RWPE1 (cell line): ENCODE measurements around the gene ULK2.
A peak's percentile ranks its signal among the peaks of the same experiment; 100 is the strongest.
"Not testable (repeated sequence)": the region's sequence is repeated elsewhere in the genome, so short reads cannot be mapped to it uniquely, and the experiment has no call there.

Source experiments
- CTCF ChIA-PET: fragments of 350-600 bp; sonication (Branson Sonifier 250); formaldehyde crosslinking; extraction: SDS; loops from one replicate; lab custom pipeline; 2021; lab: Yijun Ruan, JAX
- POLR2A ChIA-PET: fragments of 400-600 bp; formaldehyde crosslinking; extraction: SDS; loops from one replicate; lab custom pipeline; 2020; ENCODE audit warnings: antibody characterized with exemption; ENCODE audit not compliant: low non-redundant PET; lab: Yijun Ruan, JAX
- DNase-seq: peaks from one replicate; pipeline ENCODE4 v3.0.0; 2012; ENCODE audit warnings: low spot score
- H3K27ac ChIP-seq: fragments of 450-650 bp; 2 replicates; pipeline ENCODE4 v1.5.1; 2017
- CTCF ChIP-seq: fragments of 450-650 bp; conservative IDR thresholded peaks from 2 replicates; pipeline ENCODE4 v1.5.1; 2017; ENCODE audit warnings: low read depth, mild to moderate bottlenecking

ULK2 gene

GRCh38 chr17:19904412-19904811 lies 36.7 kb upstream of the ULK2 start:
- ChIA-PET CTCF (no interaction called here), POLR2A (no interaction called here)
- H3K27ac ChIP-seq, result no peak overlapping the region

DNA sequence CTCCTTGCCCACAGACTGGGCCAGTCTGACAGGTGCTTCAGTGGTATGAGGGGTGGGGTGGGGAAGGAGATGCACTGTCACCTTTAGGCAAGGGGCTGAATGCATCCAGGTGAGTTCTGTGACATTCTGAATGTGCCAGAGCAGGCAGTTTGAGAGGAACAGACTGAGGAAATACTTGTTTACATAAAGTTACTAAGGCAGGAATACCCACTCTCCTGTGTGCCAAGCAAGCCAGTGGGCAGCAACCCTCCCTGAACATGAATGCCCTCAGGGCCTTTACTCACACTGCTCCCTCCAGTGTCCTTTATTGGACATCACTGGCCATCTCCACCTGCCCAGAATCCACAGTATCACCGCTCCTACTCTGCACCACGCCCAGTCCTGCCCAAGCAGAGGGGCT lies 33.1 kb upstream of the ULK2 start:
- ChIA-PET POLR2A (no interaction called here), CTCF (interaction anchor here (0.8 kb wide), 1 partner anchor 14 kb away, joined by 3 read pairs; no protein-coding TSS in a partner anchor)
- no peak overlapping the region for H3K27ac ChIP-seq
- TF ChIP-seq CTCF, result no peak
- no peak for DNase-seq

More at GRCh38 chr17:19904412-19904811, 36.7 kb upstream of the ULK2 start:
- no peak for DNase-seq
- TF ChIP-seq CTCF, result no peak

- DNase-seq, result peak; percentile 53
- TF ChIP-seq CTCF, result no peak
- peak overlapping the region; percentile 69 for H3K27ac ChIP-seq
- ChIA-PET CTCF (no interaction called here), POLR2A (no interaction called here)
Measured at GRCh38 chr17:19897903-19898302, 30.2 kb upstream of the ULK2 start.

DNA sequence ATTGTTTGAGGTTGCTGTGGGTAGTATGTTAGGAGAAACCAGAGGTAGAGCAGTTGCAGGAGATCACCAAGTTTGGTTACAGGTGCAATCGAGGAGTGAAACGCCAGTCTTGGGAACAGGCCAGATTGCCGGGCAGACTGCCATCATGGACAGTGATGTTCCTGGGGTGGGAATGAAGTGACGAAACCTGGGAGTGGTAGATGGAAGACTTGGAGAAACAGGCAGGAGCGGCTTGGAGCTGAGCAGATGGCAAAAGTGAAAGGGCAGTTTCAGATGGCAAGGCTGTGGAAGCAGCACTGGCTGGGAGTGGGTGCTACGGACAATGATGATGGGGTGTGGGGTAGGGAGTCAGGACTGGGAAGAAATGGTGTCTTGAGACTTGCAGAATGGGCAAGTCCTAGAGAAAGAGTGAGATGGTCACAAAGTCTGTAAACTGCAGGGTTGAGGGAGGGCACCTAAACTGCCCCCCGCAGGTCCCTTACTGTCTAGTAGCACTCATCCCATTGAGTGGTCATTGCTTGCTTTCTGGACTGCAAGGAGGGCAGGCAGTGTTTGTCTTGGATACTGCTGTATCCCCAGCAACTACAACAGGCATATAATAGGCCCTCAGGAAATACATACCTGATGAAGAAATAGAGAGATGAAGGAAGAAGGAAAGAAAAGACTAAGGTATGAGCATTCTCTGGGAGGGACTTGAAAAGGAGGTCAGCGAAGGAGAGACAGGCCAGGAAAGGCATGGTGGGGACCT lies 29.5 kb upstream of the ULK2 start:
- peak; percentile 38 for DNase-seq
- ChIA-PET POLR2A (interaction anchor here (0.6 kb wide), 1 partner anchor 31 kb away, joined by 4 read pairs; no protein-coding TSS in a partner anchor), CTCF (no interaction called here)
- TF ChIP-seq CTCF, result no peak
- H3K27ac ChIP-seq, result peak overlapping the region; percentile 69

GRCh38 chr17:19896679-19897078 lies 28.9 kb upstream of the ULK2 start:
- no peak for DNase-seq
- TF ChIP-seq CTCF, result no peak
- no peak overlapping the region for H3K27ac ChIP-seq
- POLR2A ChIA-PET, result no interaction called here
- CTCF ChIA-PET, result no interaction called here

- CTCF ChIA-PET, result interaction anchor here (0.6 kb wide), 2 partner anchors 12 to 310 kb away, joined by 3 read pairs; no protein-coding TSS in a partner anchor
- H3K27ac ChIP-seq, DNase-seq, POLR2A ChIA-PET: not testable (repeated sequence)
Measured at GRCh38 chr17:19890554-19890953, 22.8 kb upstream of the ULK2 start.

- DNase-seq, H3K27ac ChIP-seq, POLR2A ChIA-PET, CTCF ChIA-PET: not testable (repeated sequence)
Measured at GRCh38 chr17:19890001-19890400, 22.3 kb upstream of the ULK2 start.
